Activated CD4-positive, alpha-beta memory T cell treated with anti-CD3 and anti-CD28 coated beads for 36 hours (primary cell): ENCODE data around the gene LZTS3. TPM values are rescaled to one million over a fixed set of nuclear protein-coding genes. Genes with fewer than 3 reads are reported as not detected.
A peak's percentile ranks its signal among the peaks of the same experiment; 100 is the strongest.
"Not testable (repeated sequence)": the region's sequence is repeated elsewhere in the genome, so short reads cannot be mapped to it uniquely, and the experiment has no call there.

ENCODE experiments used
- CTCF ChIA-PET: fragments of 350-600 bp; sonication (Branson Sonifier 250); formaldehyde crosslinking; loops from one replicate; lab custom pipeline; 2021; ENCODE audit warnings: antibody characterized with exemption, inconsistent platforms; lab: Charles Lee
- POLR2A ChIA-PET: fragments of 350-600 bp; sonication (Branson Sonifier 250); formaldehyde crosslinking; loops from one replicate; lab custom pipeline; 2021; ENCODE audit warnings: antibody characterized with exemption; lab: Charles Lee
- DNase-seq: peaks from one replicate; pipeline ENCODE4 v3.0.0-alpha.2; 2020
- H3K27ac Mint-ChIP-seq: one replicate; pipeline ENCODE4 v1.8.0; 2021; ENCODE audit warnings: mixed read lengths
- H3K27me3 Mint-ChIP-seq: one replicate; pipeline ENCODE4 v1.8.0; 2021; ENCODE audit warnings: mixed read lengths
- H3K36me3 Mint-ChIP-seq: one replicate; pipeline ENCODE4 v1.8.0; 2021; ENCODE audit warnings: mixed read lengths
- H3K4me1 Mint-ChIP-seq: one replicate; pipeline ENCODE4 v1.8.0; 2021; ENCODE audit warnings: low read depth, mixed read lengths
- H3K4me3 Mint-ChIP-seq: one replicate; pipeline ENCODE4 v1.8.0; 2021; ENCODE audit warnings: mild to moderate bottlenecking, mixed read lengths
- H3K9me3 Mint-ChIP-seq: one replicate; pipeline ENCODE4 v1.8.0; 2021; ENCODE audit warnings: mixed read lengths
- intact Hi-C: fragments of 100-400 bp; cut with micrococcal nuclease; formaldehyde crosslinking; loops from one replicate; pipeline ENCODE4 v1.15.1; 2023
- total RNA-seq, 2 experiments: library from RNA; stranded (reverse); gene quantifications; one replicate each; pipeline ENCODE4 v1.2.3, GENCODE V29; 2021

The LZTS3 gene
- 1 to 10 TPM; 1.4 to 1.5 TPM for total RNA-seq

GRCh38 chr20:3172933-3173609 is at the start of gene LZTS3:
TSS of gene LZTS3 (minus strand) at chr20:3173549. CDS start at chr20:3167163, 6,386 bp downstream.
- intact Hi-C loops = loop anchor here (1.0 to 10.0 kb wide), 3 partner anchors 14 to 98 kb away; partner anchors contain the start of genes FASTKD5, OXT and UBOX5
- Mint-ChIP-seq H3K36me3 (no peaks in the 10 kb centered on the region), H3K9me3 (no peaks in the 10 kb centered on the region), H3K27ac (no peak within 1 kb of the TSS), H3K4me3 (peak within 1 kb of the TSS; percentile 84), H3K4me1 (peaks cover 10% of the 10 kb centered on the region), H3K27me3 (peaks cover 23% of the 10 kb centered on the region)
- CTCF ChIA-PET = no interaction called here
- DNase-seq = peak; percentile 82
- POLR2A ChIA-PET = interaction anchor here (1.8 kb wide), 1 partner anchor 14 kb away, joined by 6 read pairs; no protein-coding TSS in a partner anchor

DNA sequence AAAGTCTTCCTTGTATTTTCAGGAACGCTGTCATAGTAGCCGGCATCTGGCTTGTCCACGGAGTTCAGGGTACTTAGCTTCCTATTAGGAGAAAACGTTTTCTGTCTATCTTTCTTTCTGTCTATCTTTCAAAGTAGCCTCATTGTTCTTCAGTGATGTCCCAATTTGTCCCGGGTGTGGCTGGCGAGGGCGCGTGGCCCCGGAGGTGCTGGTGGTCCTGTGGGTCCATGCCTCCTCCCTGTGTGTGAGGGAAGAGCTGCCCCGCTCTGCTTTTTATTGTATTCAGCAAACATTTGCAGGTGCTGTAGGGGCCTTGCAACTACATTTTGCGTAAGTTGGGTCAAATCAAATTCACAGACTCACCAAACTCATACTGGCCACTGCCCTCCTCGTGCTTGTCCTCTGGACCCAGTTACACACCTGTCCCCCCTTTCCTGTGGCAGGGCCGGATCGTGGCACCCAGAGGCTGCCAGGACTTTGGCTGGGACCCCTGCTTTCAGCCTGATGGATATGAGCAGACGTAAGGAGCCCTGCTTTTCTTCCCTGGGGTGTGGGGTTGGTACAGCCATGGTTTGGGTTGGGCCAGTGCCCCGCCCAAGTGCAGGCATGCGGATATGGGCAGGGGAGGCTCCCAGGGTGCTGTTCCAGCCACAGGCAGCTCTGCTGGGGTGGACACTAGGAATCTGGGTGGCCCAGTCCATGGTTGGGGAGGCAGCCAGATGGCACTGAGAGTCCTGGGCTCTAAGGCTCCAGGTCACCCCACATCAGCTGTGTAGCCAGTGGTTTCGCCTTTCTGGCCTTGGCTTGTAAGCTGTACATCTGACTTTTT is 48.3 kb upstream of the LZTS3 start:
- H3K27me3 Mint-ChIP-seq = no peaks in the 10 kb centered on the region
- POLR2A ChIA-PET = no interaction called here

DNA sequence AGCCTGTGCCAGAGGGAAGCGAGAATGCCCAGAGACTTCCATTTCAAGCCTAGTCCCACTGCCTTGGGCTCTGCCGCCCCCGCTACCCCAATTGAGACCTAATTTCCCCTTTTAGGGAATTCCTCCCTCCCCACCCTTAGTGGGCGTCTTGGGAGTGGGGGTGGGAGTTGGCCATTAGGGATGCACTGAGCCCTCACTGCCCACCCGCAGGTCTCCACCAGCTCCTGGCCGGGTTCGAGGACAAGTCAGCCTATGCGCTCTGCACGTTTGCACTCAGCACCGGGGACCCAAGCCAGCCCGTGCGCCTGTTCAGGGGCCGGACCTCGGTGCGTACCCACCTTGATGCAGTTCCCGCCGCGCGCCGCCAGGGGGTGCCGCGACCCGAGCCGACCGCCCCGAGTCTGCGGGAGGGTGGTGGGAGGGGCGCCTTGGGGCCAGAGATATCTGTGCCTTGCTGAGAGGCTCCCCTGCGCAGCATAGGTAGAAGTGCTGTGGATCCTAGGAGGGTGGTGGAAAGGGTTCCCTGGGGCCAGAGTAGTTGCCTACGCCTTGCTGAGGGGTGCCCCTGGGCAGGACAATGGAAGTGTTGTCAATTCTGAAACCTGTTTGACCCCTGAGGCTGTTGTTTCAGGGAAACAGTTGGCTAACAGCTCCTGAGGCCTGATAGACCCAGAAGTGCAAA is 45.1 kb upstream of the LZTS3 start:
- ChIA-PET CTCF (interaction anchor here (0.6 to 2.6 kb wide), 16 partner anchors 9 to 103 kb away, joined by 3 to 34 read pairs (median 4); partner anchors contain the start of gene ITPA), POLR2A (no interaction called here)
- peak; percentile 83 for DNase-seq
- Mint-ChIP-seq H3K27me3 (no peaks in the 10 kb centered on the region), H3K27ac (no peak overlapping the region), H3K4me3 (no peak overlapping the region), H3K4me1 (peaks cover 8% of the 10 kb centered on the region), H3K9me3 (no peaks in the 10 kb centered on the region), H3K36me3 (peaks cover 19% of the 10 kb centered on the region)
- intact Hi-C loops = loop anchor here (1.0 to 2.0 kb wide), 2 partner anchors 58 to 98 kb away; no protein-coding TSS in a partner anchor

More for the DNA sequence above, 48.3 kb upstream of the LZTS3 start:
- Mint-ChIP-seq H3K4me1 (peaks cover 8% of the 10 kb centered on the region), H3K4me3 (no peak overlapping the region), H3K27ac (no peak overlapping the region), H3K9me3 (no peaks in the 10 kb centered on the region), H3K36me3 (peaks cover 14% of the 10 kb centered on the region)
- intact Hi-C loops = no loop called here
- no peak for DNase-seq
- CTCF ChIA-PET = interaction anchor here (1.0 kb wide), 1 partner anchor 95 kb away, joined by 4 read pairs; no protein-coding TSS in a partner anchor

- H3K27me3 Mint-ChIP-seq = not testable (repeated sequence)
- CTCF ChIA-PET = interaction anchor here (0.7 kb wide), 1 partner anchor 151 kb away, joined by 3 read pairs; no protein-coding TSS in a partner anchor
These were observed 42.1 kb upstream of the LZTS3 start for GRCh38 chr20:3215359-3215917.

GRCh38 chr20:3213226-3213625 is 39.9 kb upstream of the LZTS3 start:
- H3K27me3 Mint-ChIP-seq = no peaks in the 10 kb centered on the region
- peaks cover 16% of the 10 kb centered on the region for H3K36me3 Mint-ChIP-seq
- H3K9me3 Mint-ChIP-seq = no peaks in the 10 kb centered on the region
- H3K4me1 Mint-ChIP-seq = peaks cover 18% of the 10 kb centered on the region
- intact Hi-C loops = no loop called here
- H3K27ac Mint-ChIP-seq = no peak overlapping the region
- POLR2A ChIA-PET = no interaction called here
- H3K4me3 Mint-ChIP-seq = no peak overlapping the region
- DNase-seq = no peak
- CTCF ChIA-PET = no interaction called here

More at GRCh38 chr20:3215359-3215917, 42.1 kb upstream of the LZTS3 start:
- H3K4me3 Mint-ChIP-seq, intact Hi-C loops, H3K9me3 Mint-ChIP-seq, DNase-seq, H3K4me1 Mint-ChIP-seq, H3K27ac Mint-ChIP-seq: not testable (repeated sequence)
- peaks cover 19% of the 10 kb centered on the region for H3K36me3 Mint-ChIP-seq
- POLR2A ChIA-PET = interaction anchor here (0.6 kb wide), 1 partner anchor 113 kb away, joined by 4 read pairs; no protein-coding TSS in a partner anchor

GRCh38 chr20:3210346-3210745 is 37.0 kb upstream of the LZTS3 start:
- DNase-seq = no peak
- Mint-ChIP-seq H3K27me3 (no peaks in the 10 kb centered on the region), H3K9me3 (no peaks in the 10 kb centered on the region), H3K36me3 (peaks cover 16% of the 10 kb centered on the region), H3K4me3 (peak overlapping the region; percentile 83), H3K27ac (no peak overlapping the region), H3K4me1 (peaks cover 18% of the 10 kb centered on the region)
- ChIA-PET POLR2A (interaction anchor here (1.7 kb wide), 1 partner anchor 53 kb away, joined by 5 read pairs; no protein-coding TSS in a partner anchor), CTCF (interaction anchor here (2.4 kb wide), 1 partner anchor 9 kb away, joined by 7 read pairs; no protein-coding TSS in a partner anchor)
- intact Hi-C loops = no loop called here

DNA sequence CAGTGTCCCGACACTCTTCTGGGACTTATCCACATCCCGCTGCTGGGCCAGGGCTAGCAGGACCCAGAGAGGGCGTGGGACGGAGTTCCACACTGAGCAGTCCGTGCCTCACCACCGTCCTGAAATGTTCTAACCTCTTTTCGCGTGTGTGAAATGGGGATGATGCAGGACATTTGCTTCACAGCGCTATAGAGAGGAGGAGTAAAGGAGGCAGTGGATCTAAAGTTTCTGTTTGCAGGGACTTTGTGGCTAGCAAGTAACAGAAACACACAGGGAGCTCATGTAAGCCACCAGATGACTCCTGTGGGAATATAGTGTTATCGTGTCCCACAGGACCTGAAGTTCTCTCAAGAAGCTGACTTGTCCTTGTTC is 36.6 kb upstream of the LZTS3 start:
- H3K36me3 Mint-ChIP-seq = peaks cover 16% of the 10 kb centered on the region
- no peaks in the 10 kb centered on the region for H3K9me3 Mint-ChIP-seq
- intact Hi-C loops = no loop called here
- H3K4me1 Mint-ChIP-seq = peaks cover 18% of the 10 kb centered on the region
- DNase-seq = peak; percentile 16
- CTCF ChIA-PET = interaction anchor here (0.7 to 2.4 kb wide), 2 partner anchors 9 to 227 kb away, joined by 3 to 7 read pairs; no protein-coding TSS in a partner anchor
- H3K4me3 Mint-ChIP-seq = peak overlapping the region; percentile 83
- no peaks in the 10 kb centered on the region for H3K27me3 Mint-ChIP-seq
- H3K27ac Mint-ChIP-seq = peak overlapping the region; percentile 86
- POLR2A ChIA-PET = interaction anchor here (1.3 to 1.7 kb wide), 2 partner anchors 53 to 195 kb away, joined by 5 read pairs; no protein-coding TSS in a partner anchor

DNA sequence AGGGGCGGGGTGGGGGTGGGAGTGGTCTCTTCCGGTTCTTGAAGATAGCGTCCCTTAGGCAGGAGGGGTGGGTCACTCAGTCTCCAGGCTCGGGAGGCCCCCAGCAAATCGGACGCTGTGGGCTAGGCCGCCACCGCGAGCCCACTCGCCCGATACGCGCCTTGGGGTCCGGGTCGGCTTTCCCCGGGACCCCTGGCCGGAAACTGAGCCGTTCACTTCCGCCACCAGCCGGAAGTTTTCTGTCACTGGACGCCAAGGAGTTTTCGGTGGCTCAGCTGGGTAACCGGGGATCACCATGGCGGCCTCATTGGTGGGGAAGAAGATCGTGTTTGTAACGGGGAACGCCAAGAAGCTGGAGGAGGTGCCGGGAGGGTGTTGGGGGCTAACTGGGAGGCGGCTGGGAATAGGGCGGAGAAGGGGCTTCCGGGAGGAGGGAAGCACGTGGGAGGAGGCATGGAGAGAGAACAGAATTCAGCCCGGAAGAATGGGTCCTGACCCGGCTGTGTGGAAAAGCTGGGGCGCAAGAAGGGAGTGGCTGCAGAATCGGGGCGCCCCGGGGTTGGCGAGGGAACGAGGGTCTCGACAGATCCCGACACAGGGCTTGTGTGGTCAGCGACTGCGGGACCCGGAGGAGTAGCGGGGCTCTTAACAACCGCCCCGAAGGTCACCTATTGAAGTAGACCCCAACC is 36.1 kb upstream of the LZTS3 start, which contains the start of gene ITPA:
Gene ITPA (plus strand): TSS at position 242 of the 689 bp plus-strand sequence. CDS start 54 bp downstream, at position 296.
- Mint-ChIP-seq H3K27me3 (no peaks in the 10 kb centered on the region), H3K9me3 (no peaks in the 10 kb centered on the region), H3K4me3 (peak within 1 kb of the TSS; percentile 83), H3K4me1 (peaks cover 20% of the 10 kb centered on the region), H3K36me3 (peaks cover 16% of the 10 kb centered on the region), H3K27ac (peak within 1 kb of the TSS; percentile 86)
- DNase-seq = peak; percentile 75
- intact Hi-C loops = no loop called here
- ChIA-PET POLR2A (interaction anchor here (1.3 to 1.7 kb wide), 2 partner anchors 52 to 195 kb away, joined by 5 read pairs; no protein-coding TSS in a partner anchor), CTCF (interaction anchor here (0.7 to 2.4 kb wide), 2 partner anchors 10 to 226 kb away, joined by 3 to 7 read pairs; no protein-coding TSS in a partner anchor)

DNA sequence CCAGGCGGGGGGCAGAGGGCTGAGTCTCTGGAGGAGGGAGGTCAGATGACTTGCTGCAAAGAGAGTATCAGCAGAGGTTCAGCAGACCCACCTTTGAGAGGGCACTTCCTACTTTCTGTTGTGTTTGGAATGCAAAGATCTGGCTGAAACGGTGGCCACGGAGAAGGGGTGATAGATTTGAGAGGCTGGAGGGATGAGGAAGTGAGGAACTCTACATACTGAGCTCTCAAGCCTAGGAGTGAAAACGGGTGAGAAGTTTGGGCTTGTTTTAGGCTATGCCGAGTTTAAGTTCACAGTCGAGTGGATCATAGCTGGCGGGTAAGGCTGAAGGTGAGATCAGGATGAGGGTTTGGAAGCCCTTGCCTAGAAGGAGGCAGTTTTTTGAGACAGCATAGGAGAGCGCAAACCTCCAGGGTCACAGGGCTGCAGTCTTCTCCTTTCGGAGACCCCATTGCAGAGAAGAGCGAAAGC is 35.5 kb upstream of the LZTS3 start:
- peak; percentile 23 for DNase-seq
- H3K27ac Mint-ChIP-seq = peak overlapping the region; percentile 86
- ChIA-PET POLR2A (interaction anchor here (1.3 to 1.7 kb wide), 2 partner anchors 52 to 194 kb away, joined by 5 read pairs; no protein-coding TSS in a partner anchor), CTCF (interaction anchor here (0.6 to 2.4 kb wide), 2 partner anchors 10 to 11 kb away, joined by 4 to 7 read pairs; no protein-coding TSS in a partner anchor)
- intact Hi-C loops = no loop called here
- H3K4me3 Mint-ChIP-seq = peak overlapping the region; percentile 83
- no peaks in the 10 kb centered on the region for H3K27me3 Mint-ChIP-seq
- peaks cover 17% of the 10 kb centered on the region for H3K36me3 Mint-ChIP-seq
- H3K9me3 Mint-ChIP-seq = no peaks in the 10 kb centered on the region
- H3K4me1 Mint-ChIP-seq = peaks cover 20% of the 10 kb centered on the region

GRCh38 chr20:3204124-3204794 is 30.9 kb upstream of the LZTS3 start, which contains the start of gene DDRGK1:
TSS of gene DDRGK1 (minus strand) at chr20:3204682. CDS start at chr20:3204627, 55 bp downstream.
- H3K4me3 Mint-ChIP-seq = peak within 1 kb of the TSS; percentile 97
- H3K36me3 Mint-ChIP-seq = peaks cover 28% of the 10 kb centered on the region
- peaks cover 20% of the 10 kb centered on the region for H3K4me1 Mint-ChIP-seq
- DNase-seq = peak; percentile 96
- no peaks in the 10 kb centered on the region for H3K27me3 Mint-ChIP-seq
- POLR2A ChIA-PET = interaction anchor here (1.3 to 2.2 kb wide), 3 partner anchors 44 to 552 kb away, joined by 3 to 7 read pairs (median 6); partner anchors contain the start of genes FASTKD5, NOP56 and UBOX5
- intact Hi-C loops = loop anchor here (2.0 to 5.0 kb wide), 2 partner anchors 35 to 87 kb away; partner anchors contain the start of gene SLC4A11
- H3K9me3 Mint-ChIP-seq = no peaks in the 10 kb centered on the region
- H3K27ac Mint-ChIP-seq = peak within 1 kb of the TSS; percentile 97
- CTCF ChIA-PET = interaction anchor here (1.1 to 1.7 kb wide), 4 partner anchors 15 to 151 kb away, joined by 3 to 5 read pairs (median 4); no protein-coding TSS in a partner anchor
